Measurements from ENCODE around the gene DPM2.
A peak's percentile ranks its signal among the peaks of the same experiment; 100 is the strongest.

The DPM2 gene

DNA sequence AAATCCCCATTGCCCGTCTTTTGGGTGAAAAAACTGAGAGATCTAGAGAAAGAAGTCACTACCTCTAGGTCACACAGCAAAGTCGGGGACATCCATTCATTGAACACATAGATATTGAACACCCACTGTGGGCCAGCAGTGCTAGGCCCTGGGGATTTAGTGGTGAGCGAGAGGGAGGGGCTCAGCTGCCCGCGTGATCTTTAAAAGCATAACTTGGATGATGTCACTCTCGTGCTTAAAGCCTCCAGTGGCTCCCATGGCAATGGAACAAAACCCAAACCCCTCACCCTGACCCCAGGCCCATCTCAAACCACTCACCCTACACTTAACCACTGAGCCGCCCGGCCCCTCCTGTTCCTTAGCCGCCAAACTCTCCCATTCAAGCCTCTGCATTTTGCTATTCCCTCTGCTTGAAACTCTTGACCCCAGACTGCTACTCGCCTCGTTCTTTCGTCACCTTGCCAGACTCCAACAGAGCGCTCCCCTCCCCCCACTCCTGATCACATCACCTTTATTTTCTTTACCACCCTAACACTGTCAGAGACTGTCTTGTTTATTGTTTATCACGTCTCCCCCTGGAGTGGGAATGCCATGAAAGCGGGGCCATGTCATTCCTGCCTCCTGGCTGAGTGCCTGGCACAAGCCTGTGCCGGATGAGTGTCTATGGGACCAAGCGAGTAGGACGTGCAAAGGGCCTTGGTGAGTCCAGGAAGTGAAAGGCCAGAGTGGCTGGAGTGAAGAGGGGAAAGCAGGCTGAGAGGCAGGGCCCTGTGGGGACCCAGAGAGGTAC lies 6.4 kb downstream of the DPM2 start:
- CTCF ChIA-PET: interaction anchor here (1.5 to 4.7 kb wide), 7 partner anchors 12 to 187 kb away, joined by 3 to 26 read pairs (median 13); no protein-coding TSS in a partner anchor
- TF ChIP-seq, protein P1, sequence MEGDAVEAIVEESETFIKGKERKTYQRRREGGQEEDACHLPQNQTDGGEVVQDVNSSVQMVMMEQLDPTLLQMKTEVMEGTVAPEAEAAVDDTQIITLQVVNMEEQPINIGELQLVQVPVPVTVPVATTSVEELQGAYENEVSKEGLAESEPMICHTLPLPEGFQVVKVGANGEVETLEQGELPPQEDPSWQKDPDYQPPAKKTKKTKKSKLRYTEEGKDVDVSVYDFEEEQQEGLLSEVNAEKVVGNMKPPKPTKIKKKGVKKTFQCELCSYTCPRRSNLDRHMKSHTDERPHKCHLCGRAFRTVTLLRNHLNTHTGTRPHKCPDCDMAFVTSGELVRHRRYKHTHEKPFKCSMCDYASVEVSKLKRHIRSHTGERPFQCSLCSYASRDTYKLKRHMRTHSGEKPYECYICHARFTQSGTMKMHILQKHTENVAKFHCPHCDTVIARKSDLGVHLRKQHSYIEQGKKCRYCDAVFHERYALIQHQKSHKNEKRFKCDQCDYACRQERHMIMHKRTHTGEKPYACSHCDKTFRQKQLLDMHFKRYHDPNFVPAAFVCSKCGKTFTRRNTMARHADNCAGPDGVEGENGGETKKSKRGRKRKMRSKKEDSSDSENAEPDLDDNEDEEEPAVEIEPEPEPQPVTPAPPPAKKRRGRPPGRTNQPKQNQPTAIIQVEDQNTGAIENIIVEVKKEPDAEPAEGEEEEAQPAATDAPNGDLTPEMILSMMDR (IDR thresholded peaks at IDR 0.05; ENCODE audit: insufficient read depth, low read length, missing control alignments): no peak
- H3K4me3 ChIP-seq (ENCODE audit: low read depth, low read length): peak overlapping the region; percentile 70
- DNase-seq (ENCODE audit: low read depth, low spot score): no peak
- POLR2A ChIA-PET: no interaction called here

DNA sequence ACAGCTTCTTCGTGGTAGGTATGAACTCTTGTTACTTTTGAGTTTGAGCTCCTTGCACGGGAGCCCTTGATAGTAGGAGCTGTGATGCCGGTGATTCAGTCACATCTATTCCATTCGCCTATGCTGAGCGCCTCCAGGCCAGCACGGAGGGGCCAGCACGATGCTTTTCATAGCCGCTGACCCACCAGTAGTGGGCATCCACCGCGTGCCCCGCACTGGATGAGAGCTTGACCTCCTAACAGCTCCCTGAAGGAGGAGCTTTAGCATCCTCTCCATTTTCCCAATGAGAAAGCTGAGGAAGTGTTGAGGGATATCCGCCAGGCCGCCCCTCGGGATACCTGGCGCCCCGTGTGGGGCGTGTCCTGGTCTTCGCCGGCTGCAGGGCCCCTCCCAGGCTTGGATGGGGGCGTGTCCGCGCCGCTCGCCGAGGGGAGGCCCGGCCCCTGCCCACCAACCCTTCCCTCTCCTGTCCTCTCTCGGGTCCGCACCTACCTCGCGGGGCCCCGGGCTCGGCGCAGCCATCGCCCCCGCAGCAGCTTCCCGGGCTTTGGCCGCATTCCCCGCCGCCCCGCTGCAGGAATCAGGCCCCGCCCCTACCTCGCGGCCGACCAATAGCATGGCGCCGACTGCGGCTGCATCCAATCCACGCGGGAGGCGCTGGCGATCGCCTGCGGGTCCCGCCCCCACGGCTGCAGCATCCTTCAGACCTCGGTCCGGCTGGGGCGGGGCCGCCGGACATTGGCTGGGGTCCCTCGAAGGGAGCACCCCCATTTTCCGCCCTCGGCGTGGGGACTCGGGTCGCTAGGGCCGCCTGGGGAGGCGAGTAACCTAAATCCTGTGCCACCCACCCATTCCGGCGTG lies 7.2 kb downstream of the DPM2 start, which contains the start of gene PIP5KL1:
Gene PIP5KL1 (minus strand): TSS at position 547 of the 861 bp plus-strand sequence. CDS start 25 bp downstream, at position 522.
- ChIA-PET POLR2A (no interaction called here), CTCF (interaction anchor here (1.0 to 3.6 kb wide), 6 partner anchors 9 to 187 kb away, joined by 3 to 19 read pairs (median 12); no protein-coding TSS in a partner anchor)
- no peak for DNase-seq (ENCODE audit: low read depth, low spot score)

DNA sequence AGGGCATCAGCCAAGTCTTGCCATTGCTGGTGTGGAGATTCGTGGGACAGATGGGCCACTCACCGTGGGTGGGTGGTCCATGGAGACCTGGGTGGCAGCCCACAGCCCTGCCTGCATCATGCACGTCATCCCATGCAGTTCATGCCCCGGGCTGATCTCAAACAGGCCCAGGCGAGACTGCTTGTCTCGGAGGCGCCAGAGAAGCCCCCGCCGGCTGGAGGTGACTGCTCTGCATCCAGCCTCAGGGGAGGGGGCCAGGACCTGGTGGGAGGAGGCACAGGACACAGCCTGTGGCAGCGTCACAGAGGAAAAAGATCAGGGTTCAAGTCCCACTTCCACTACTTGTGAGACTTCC lies 8.1 kb downstream of the DPM2 start:
- CTCF ChIA-PET: interaction anchor here (1.0 to 3.6 kb wide), 6 partner anchors 8 to 188 kb away, joined by 3 to 19 read pairs (median 12); no protein-coding TSS in a partner anchor
- POLR2A ChIA-PET: interaction anchor here (0.6 kb wide), 1 partner anchor 37 kb away, joined by 3 read pairs; no protein-coding TSS in a partner anchor
- H3K4me3 ChIP-seq (ENCODE audit: low read depth, low read length): no peak overlapping the region
- TF ChIP-seq, protein P1 (IDR thresholded peaks at IDR 0.05; ENCODE audit: insufficient read depth, low read length, missing control alignments): no peak
- DNase-seq (ENCODE audit: low read depth, low spot score): no peak

More for the DNA sequence above, 7.2 kb downstream of the DPM2 start, which contains the start of gene PIP5KL1:
- H3K4me3 ChIP-seq (ENCODE audit: low read depth, low read length): peak within 1 kb of the TSS; percentile 70
- TF ChIP-seq, protein P1 (IDR thresholded peaks at IDR 0.05; ENCODE audit: insufficient read depth, low read length, missing control alignments): peak; percentile 21

DNA sequence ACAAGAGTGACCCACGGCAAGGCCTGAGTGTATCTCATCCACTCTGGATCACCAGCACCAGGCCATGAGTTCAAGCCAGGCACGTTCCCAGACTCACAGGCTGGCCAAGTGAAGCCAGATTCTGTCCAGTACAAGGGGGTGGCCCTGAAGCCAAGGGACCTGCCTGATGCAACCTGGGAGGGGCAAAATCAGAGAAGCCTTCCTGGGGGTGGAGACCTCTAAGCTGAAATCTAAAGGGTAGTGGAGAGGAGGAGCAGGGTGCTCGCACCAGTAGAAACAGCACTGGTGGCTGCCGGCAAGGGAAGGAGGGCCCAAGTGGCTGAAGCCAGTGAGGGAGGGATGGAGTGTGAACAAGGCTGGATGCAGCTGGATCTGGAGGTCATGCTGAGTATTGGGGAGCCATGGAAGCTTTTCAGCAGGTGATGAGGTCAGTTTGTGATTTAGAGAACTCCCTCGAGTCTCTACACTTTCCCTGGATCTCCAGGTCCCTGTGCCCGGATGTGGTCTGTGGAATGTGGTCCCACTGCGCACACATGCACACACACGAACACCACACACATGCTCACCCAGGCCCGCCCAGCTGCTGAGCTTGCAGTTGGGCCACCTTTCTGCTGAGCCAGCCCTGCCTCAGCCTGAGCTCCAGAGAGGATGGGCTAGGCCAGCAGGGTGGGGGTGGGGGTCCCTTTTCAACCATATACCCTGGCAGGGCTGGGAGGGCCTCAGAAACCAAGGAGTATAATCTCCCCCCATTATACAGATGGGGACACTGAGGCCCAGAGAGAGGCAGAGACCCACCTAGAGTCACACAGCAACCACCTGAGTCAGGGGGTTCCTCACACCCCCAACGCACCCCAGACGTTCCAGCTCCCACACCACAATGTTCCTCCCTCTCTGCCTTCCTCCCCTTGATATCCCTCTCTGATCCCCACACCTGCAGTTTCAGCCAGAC lies 8.7 kb downstream of the DPM2 start:
- ChIA-PET POLR2A (interaction anchor here (0.6 kb wide), 1 partner anchor 38 kb away, joined by 3 read pairs; no protein-coding TSS in a partner anchor), CTCF (interaction anchor here (0.7 to 3.6 kb wide), 6 partner anchors 9 to 189 kb away, joined by 3 to 19 read pairs (median 12); no protein-coding TSS in a partner anchor)
- H3K4me3 ChIP-seq (ENCODE audit: low read depth, low read length): no peak overlapping the region
- TF ChIP-seq, protein P1 (IDR thresholded peaks at IDR 0.05; ENCODE audit: insufficient read depth, low read length, missing control alignments): no peak
- no peak for DNase-seq (ENCODE audit: low read depth, low spot score)

DNA sequence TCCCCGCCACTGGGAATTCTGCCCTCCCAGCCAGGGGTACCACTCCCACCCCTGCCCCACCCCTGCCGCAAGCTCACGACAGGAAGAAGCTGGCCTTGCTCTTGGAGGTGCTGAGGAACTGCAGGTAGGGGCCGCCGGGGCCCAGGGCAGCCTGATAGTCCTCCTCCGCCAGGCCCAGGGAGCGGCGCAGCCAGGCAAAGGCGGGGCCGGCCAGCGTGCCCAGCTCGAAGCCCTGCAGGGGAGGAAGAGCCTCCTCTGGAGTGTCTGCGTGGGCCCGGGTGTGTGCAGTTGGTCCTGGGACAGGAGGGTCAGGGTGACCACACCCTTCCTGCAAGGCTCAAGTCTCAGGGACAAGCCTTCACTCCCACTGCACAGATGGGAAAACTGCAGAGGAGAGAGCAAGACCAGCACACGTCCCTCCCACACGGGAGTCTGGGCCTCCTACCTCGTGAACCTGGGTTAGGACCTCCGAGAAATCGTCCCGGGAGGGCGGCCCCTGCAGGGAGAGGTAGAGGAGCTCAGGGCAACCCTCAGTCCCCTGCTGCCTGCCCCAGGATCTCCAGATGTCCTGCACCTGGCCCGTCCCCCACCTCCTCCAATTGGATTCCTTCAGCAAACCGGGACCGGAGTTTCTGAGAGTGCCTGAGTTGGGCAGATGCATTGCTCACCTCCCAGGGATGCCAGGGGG lies 9.5 kb downstream of the DPM2 start:
- TF ChIP-seq, protein P1 (IDR thresholded peaks at IDR 0.05; ENCODE audit: insufficient read depth, low read length, missing control alignments): no peak
- H3K4me3 ChIP-seq (ENCODE audit: low read depth, low read length): no peak overlapping the region
- no peak for DNase-seq (ENCODE audit: low read depth, low spot score)
- ChIA-PET CTCF (interaction anchor here (0.7 to 3.6 kb wide), 5 partner anchors 8 to 190 kb away, joined by 3 to 19 read pairs (median 11); no protein-coding TSS in a partner anchor), POLR2A (no interaction called here)
